ENCODE data around the gene KRTAP10-8. TPM values are rescaled to one million over a fixed set of nuclear protein-coding genes. Genes with fewer than 3 reads are reported as not detected.
"Not testable (repeated sequence)": the region's sequence is repeated elsewhere in the genome, so short reads cannot be mapped to it uniquely, and the experiment has no call there.

Gene KRTAP10-8
- total and polyA plus RNA-seq, 4 donors = not detected

DNA sequence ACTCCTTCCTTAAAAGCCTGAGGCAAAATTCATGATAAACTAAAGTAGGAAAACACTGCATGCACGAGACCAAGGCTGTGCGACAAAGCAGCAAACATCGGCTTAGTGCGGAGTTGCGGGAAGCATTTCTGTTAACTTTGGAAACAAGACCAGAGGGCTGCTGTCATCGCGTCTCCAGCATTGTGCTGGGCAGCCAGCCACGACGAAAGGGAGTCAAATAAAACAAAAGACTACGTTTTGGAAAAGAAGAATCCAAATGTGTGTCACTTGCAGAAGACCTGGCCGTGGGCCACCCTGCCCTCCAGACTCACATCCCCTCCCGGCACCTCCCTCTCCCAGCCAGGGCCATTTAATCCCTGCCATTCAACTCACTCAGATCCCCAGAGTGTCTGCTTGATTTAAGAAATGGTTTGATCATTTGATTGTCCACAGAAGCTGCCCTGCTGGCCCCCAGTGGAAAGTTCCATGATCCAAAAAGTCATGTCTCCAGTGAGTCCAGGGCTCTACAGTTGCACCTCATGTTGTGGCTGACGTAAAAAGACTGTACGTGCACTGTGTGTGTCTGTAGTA lies 31.9 kb downstream of the KRTAP10-8 start:
- peak in 1 of 6 donors; percentile 59 for DNase-seq (ENCODE audit: low read depth in 4 of 6, low spot score in 6 of 6)

DNA sequence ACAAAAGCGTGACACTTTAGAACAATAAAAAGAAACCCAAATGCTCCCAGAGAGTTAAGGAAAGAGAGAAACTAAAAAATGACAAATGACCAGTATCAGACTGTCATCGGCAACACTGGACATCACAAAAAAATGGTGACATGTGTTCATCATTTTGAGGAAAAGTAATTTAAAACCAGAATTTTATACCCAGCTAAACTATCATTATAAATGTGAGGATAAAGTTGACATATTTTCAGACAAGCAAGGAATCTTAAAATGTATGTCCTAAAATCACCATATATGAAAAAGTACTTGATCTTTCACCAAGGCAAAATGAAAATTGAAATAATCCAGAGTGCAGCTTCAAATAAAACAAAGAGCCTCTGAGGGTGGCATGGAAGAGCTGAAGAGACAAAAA lies 33.0 kb downstream of the KRTAP10-8 start:
- H3K36me3 ChIP-seq (ENCODE audit: control insufficient read depth, insufficient read depth, low read length) = no peaks in the 10 kb centered on the region
- no peak overlapping the region for H3K4me3 ChIP-seq (ENCODE audit: low read depth, low read length)
- no peaks in the 10 kb centered on the region for H3K27me3 ChIP-seq (ENCODE audit: control insufficient read depth, insufficient read depth, low read length)
- WGBS (ENCODE audit: insufficient coverage) = no CpG with 5 or more reads among the region's 2 CpGs
- H3K4me1 ChIP-seq (ENCODE audit: control insufficient read depth, insufficient read depth, low read length) = peaks cover 8% of the 10 kb centered on the region
- no peak for DNase-seq (ENCODE audit: low read depth in 4 of 6, low spot score in 6 of 6)
- no peak overlapping the region for H3K27ac ChIP-seq (ENCODE audit: low read depth, low read length)
- peaks cover 7% of the 10 kb centered on the region for H3K9me3 ChIP-seq (ENCODE audit: control insufficient read depth, insufficient read depth, low read length)

More for the DNA sequence above, 31.9 kb downstream of the KRTAP10-8 start:
- WGBS (ENCODE audit: insufficient coverage) = 58% methylated on average over 11 of the region's 14 CpGs
- no peak overlapping the region for H3K4me3 ChIP-seq (ENCODE audit: low read depth, low read length)
- H3K27me3 ChIP-seq (ENCODE audit: control insufficient read depth, insufficient read depth, low read length) = no peaks in the 10 kb centered on the region
- H3K36me3 ChIP-seq (ENCODE audit: control insufficient read depth, insufficient read depth, low read length) = no peaks in the 10 kb centered on the region
- no peak overlapping the region for H3K27ac ChIP-seq (ENCODE audit: low read depth, low read length)
- H3K4me1 ChIP-seq (ENCODE audit: control insufficient read depth, insufficient read depth, low read length) = peaks cover 8% of the 10 kb centered on the region
- peaks cover 7% of the 10 kb centered on the region for H3K9me3 ChIP-seq (ENCODE audit: control insufficient read depth, insufficient read depth, low read length)

DNA sequence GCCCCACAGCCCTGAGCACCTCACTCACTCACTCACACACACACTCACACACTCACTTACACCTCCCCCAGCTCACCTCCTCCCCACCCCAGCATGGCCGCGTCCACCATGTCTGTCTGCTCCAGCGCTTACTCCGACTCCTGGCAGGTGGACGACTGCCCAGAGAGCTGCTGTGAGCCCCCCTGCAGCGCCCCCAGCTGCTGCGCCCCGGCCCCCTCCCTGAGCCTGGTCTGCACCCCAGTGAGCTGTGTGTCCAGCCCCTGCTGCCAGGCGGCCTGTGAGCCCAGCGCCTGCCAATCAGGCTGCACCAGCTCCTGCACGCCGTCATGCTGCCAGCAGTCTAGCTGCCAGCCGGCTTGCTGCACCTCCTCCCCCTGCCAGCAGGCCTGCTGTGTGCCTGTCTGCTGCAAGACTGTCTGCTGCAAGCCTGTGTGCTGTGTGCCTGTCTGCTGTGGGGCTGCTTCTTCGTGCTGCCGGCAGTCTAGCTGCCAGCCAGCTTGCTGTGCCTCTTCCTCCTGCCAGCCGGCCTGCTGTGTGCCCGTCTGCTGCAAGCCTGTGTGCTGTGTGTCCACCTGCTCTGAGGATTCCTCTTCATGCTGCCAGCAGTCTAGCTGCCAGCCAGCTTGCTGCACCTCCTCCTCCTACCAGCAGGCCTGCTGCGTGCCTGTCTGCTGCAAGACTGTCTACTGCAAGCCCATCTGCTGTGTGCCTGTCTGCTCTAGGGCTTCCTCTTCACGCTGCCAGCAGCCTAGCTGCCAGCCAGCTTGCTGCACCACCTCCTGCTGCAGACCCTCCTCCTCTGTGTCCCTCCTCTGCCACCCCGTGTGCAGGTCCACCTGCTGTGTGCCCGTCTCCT lies 34.7 kb downstream of the KRTAP10-8 start, which contains the start of gene KRTAP10-11:
Gene KRTAP10-11 (plus strand): TSS at position 49 of the 856 bp plus-strand sequence. CDS start 45 bp downstream, at position 94.
- H3K27ac ChIP-seq (ENCODE audit: low read depth, low read length); H3K27me3 ChIP-seq (ENCODE audit: control insufficient read depth, insufficient read depth, low read length); H3K4me3 ChIP-seq (ENCODE audit: low read depth, low read length); H3K9me3 ChIP-seq (ENCODE audit: control insufficient read depth, insufficient read depth, low read length); H3K4me1 ChIP-seq (ENCODE audit: control insufficient read depth, insufficient read depth, low read length); H3K36me3 ChIP-seq (ENCODE audit: control insufficient read depth, insufficient read depth, low read length): not testable (repeated sequence)
- peak in 1 of 6 donors; percentile 10 for DNase-seq (ENCODE audit: low read depth in 4 of 6, low spot score in 6 of 6)
- 68% methylated on average over 21 of the region's 21 CpGs for WGBS (ENCODE audit: insufficient coverage)

DNA sequence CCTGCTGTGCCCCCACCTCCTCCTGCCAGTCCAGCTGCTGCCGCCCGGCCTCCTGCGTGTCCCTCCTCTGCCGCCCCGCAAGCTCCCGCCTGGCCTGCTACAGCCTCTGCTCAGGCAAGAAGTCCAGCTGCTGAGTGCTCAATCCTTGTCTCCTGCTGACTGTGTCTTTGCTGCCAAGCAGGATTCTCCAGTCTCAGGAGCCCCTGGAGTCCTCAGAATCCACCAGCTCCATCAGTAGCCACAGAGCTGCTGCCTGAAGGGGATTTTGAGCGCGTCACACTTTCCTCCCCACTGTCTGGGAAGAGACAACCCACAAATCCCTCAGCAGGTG lies 35.3 kb downstream of the KRTAP10-8 start:
- WGBS (ENCODE audit: insufficient coverage) = 36% methylated on average over 8 of the region's 8 CpGs
- Histone ChIP-seq H3K9me3 (ENCODE audit: control insufficient read depth, insufficient read depth, low read length) (peaks cover 6% of the 10 kb centered on the region), H3K27ac (ENCODE audit: low read depth, low read length) (no peak overlapping the region), H3K4me3 (ENCODE audit: low read depth, low read length) (no peak overlapping the region), H3K36me3 (ENCODE audit: control insufficient read depth, insufficient read depth, low read length) (no peaks in the 10 kb centered on the region), H3K4me1 (ENCODE audit: control insufficient read depth, insufficient read depth, low read length) (peaks cover 8% of the 10 kb centered on the region), H3K27me3 (ENCODE audit: control insufficient read depth, insufficient read depth, low read length) (no peaks in the 10 kb centered on the region)
- peak in 2 of 6 donors; percentile 24 to 27 for DNase-seq (ENCODE audit: low read depth in 4 of 6, low spot score in 6 of 6)

DNA sequence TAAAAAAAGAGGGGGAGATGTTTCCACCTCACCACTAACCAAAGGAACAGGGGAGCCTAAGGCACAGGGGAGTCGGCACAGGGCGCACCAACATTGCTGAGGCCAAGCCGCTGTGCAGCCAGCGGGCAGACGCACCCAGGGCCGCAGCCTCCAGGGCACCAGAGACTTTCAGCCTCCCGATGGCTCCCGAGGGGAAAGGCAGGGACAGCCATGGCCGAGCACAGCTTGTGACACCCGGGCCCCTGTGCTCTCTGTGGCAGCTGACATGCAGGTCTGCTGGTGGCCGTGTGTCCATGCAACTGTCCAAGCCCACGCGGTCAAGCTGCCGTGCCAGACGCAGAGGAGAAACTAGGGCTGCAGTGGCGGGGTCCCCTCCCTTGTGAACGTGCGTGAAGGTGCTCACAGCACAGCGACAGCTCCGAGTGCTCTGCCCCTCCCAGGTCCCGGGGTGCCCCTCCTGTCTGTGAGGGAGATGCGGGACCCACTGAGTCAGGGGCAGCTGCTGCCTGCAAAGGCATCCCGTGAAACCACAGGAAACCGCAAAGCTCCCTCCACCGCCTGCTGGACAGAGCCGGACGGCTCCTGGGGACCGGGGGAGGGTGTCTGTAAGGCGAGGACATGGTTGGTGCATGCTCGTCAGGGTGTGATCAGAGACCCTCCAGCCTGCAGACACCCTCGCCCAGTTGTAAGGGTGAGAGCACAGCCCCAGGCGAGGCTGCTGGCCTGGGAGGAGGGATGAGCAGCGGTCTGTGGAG lies 36.9 kb downstream of the KRTAP10-8 start:
- H3K4me1 ChIP-seq (ENCODE audit: control insufficient read depth, insufficient read depth, low read length) = peaks cover 8% of the 10 kb centered on the region
- no peak overlapping the region for H3K27ac ChIP-seq (ENCODE audit: low read depth, low read length)
- no peaks in the 10 kb centered on the region for H3K27me3 ChIP-seq (ENCODE audit: control insufficient read depth, insufficient read depth, low read length)
- H3K36me3 ChIP-seq (ENCODE audit: control insufficient read depth, insufficient read depth, low read length) = no peaks in the 10 kb centered on the region
- no peak overlapping the region for H3K4me3 ChIP-seq (ENCODE audit: low read depth, low read length)
- H3K9me3 ChIP-seq (ENCODE audit: control insufficient read depth, insufficient read depth, low read length) = peaks cover 6% of the 10 kb centered on the region
- DNase-seq (ENCODE audit: low read depth in 4 of 6, low spot score in 6 of 6) = no peak
- WGBS (ENCODE audit: insufficient coverage) = 81% methylated on average over 30 of the region's 33 CpGs

DNA sequence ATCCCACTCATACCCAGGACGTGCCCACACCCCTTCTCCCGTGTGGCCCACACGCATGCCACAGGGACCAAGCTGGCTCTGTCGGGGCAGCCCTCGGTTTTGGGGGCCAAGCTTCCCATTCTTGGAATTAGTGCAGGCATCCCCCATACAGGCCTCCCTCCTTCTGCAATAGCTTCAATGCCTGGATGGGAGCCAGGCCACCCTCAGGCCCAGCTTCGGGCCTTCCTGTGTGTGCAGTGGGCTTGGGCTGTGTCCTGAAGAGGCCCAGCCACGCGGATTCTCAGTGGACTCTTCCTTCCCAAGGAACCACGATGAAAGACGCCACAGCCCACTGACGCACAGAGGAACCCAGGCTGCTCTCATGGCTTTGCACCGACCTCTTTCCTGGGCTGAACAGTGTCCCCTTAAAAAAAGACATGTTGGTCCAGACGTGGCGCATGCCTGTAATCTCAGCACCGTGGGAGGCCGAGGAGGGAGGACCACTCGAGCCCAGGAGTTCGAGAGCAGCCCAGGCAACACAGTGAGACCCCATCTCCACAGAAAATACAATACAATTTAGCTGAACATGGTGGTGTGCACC lies 37.7 kb downstream of the KRTAP10-8 start:
- Histone ChIP-seq H3K4me3 (ENCODE audit: low read depth, low read length) (no peak overlapping the region), H3K9me3 (ENCODE audit: control insufficient read depth, insufficient read depth, low read length) (peaks cover 2% of the 10 kb centered on the region), H3K4me1 (ENCODE audit: control insufficient read depth, insufficient read depth, low read length) (peaks cover 8% of the 10 kb centered on the region), H3K27me3 (ENCODE audit: control insufficient read depth, insufficient read depth, low read length) (no peaks in the 10 kb centered on the region), H3K36me3 (ENCODE audit: control insufficient read depth, insufficient read depth, low read length) (no peaks in the 10 kb centered on the region), H3K27ac (ENCODE audit: low read depth, low read length) (no peak overlapping the region)
- WGBS (ENCODE audit: insufficient coverage) = 87% methylated on average over 16 of the region's 18 CpGs
- DNase-seq (ENCODE audit: low read depth in 4 of 6, low spot score in 6 of 6) = no peak

DNA sequence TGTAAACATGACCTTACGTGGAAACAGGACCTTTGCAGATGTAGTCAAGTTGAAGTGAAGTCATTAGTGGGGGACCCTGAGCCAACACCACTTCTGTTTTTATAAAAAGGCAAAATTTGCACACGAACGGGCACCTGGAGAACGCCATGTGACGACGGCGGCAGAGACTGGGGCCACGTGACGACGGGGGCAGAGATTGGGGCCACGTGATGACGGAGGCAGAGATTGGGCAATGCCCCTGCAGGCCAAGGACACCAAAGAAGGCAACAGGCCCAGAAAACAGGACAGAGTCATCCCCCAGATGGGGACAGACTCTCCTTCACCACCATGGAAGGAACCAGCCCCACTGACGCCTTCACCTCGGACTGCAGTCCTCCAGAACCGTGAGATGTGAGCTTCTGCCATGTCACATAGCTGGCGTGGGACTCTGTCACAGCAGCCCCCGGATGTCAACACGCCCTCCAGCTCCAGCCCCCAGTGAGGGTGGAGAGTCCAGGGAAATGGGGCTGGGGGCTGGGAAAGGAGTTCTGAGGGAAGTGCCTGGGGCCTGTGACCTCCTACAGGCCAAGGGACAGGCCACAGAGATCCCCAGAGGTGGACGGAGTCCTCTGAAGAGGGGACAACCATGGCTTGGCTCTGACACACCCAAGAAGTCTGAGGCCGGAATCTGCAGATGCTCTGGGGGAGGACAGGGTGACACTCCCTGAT lies 38.5 kb downstream of the KRTAP10-8 start:
- no peaks in the 10 kb centered on the region for H3K9me3 ChIP-seq (ENCODE audit: control insufficient read depth, insufficient read depth, low read length)
- no peak overlapping the region for H3K27ac ChIP-seq (ENCODE audit: low read depth, low read length)
- no peaks in the 10 kb centered on the region for H3K27me3 ChIP-seq (ENCODE audit: control insufficient read depth, insufficient read depth, low read length)
- H3K36me3 ChIP-seq (ENCODE audit: control insufficient read depth, insufficient read depth, low read length) = no peaks in the 10 kb centered on the region
- 90% methylated on average over 19 of the region's 20 CpGs for WGBS (ENCODE audit: insufficient coverage)
- H3K4me1 ChIP-seq (ENCODE audit: control insufficient read depth, insufficient read depth, low read length) = peaks cover 8% of the 10 kb centered on the region
- DNase-seq (ENCODE audit: low read depth in 4 of 6, low spot score in 6 of 6) = no peak
- no peak overlapping the region for H3K4me3 ChIP-seq (ENCODE audit: low read depth, low read length)

DNA sequence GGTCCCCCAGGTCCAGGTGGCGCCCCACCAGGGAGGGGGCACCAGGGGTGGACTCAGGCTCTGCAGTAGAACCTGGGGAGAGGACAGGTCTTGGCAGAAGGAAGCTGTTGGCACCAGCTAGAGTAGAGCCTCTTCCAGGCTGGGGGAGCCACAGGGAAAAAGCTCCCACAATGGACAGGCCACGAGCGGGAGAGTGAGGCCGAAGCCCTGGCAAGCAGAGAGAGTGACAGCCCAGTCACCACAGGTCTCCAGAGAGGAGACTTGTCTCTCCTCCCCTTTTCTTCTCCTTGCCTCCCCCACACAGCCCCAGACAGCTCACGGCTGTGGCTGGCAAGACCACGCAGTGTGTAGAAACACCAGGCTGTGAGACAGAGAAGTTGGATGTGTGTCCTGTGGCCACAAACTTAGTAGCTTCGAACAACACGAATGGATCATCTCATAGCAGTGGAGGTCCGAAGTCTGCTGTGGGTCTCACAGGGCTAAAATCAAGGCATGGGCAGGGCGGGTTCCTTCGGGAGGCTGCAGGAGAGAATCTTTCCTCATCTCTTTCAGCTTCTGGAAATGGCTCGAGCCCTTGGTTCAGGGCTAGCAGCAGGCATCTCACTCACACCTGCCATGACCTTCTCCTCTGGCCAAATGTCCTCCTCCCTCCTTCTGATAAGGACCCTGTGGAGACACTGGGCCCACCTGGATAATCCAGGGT lies 39.2 kb downstream of the KRTAP10-8 start:
- DNase-seq (ENCODE audit: low read depth in 4 of 6, low spot score in 6 of 6) = no peak
- Histone ChIP-seq H3K4me3 (ENCODE audit: low read depth, low read length) (no peak overlapping the region), H3K27ac (ENCODE audit: low read depth, low read length) (no peak overlapping the region), H3K27me3 (ENCODE audit: control insufficient read depth, insufficient read depth, low read length) (no peaks in the 10 kb centered on the region), H3K9me3 (ENCODE audit: control insufficient read depth, insufficient read depth, low read length) (no peaks in the 10 kb centered on the region), H3K4me1 (ENCODE audit: control insufficient read depth, insufficient read depth, low read length) (peaks cover 8% of the 10 kb centered on the region), H3K36me3 (ENCODE audit: control insufficient read depth, insufficient read depth, low read length) (no peaks in the 10 kb centered on the region)
- 94% methylated on average over 9 of the region's 12 CpGs for WGBS (ENCODE audit: insufficient coverage)

All from spinal cord (tissue), 10 donors.